Kidney epithelial cell (primary cell): ENCODE results near the gene DDX42. TPM values are rescaled to one million over a fixed set of nuclear protein-coding genes. Genes with fewer than 3 reads are reported as not detected.
"Not testable (repeated sequence)": the region's sequence is repeated elsewhere in the genome, so short reads cannot be mapped to it uniquely, and the experiment has no call there.

Experiments used
- DNase-seq: peaks from one replicate; pipeline ENCODE4 v3.0.0-alpha.2; 2010; ENCODE audit warnings: low read depth
- H3K27me3 ChIP-seq: 2 replicates; pipeline ENCODE4 v1.6.0; 2011; ENCODE audit warnings: low read length; ENCODE audit not compliant: control insufficient read depth, insufficient read depth
- H3K36me3 ChIP-seq: 2 replicates; pipeline ENCODE4 v1.5.1; 2011; ENCODE audit warnings: low read length; ENCODE audit not compliant: control insufficient read depth, insufficient read depth
- H3K4me3 ChIP-seq: 2 replicates; pipeline ENCODE4 v1.5.1; 2011; ENCODE audit warnings: low read depth, mild to moderate bottlenecking, control low read depth, low read length
- total RNA-seq: library from RNA; depleted of rRNA; stranded (reverse); fragments of >200 nt; gene quantifications from 2 replicates; pipeline ENCODE4 v1.2.3, GENCODE V29; 2015
- TF ChIP-seq, protein P1 (sequence below): IDR thresholded peaks from 2 replicates; pipeline ENCODE4 v1.5.1; 2011; ENCODE audit warnings: mild to moderate bottlenecking, moderate library complexity, low read length, control low read depth, inconsistent platforms; ENCODE audit not compliant: insufficient read depth, poor library complexity, severe bottlenecking

The DDX42 gene
- total RNA-seq, 1 donor from 2014 or later = 55.7 TPM

GRCh38 chr17:63783522-63783921 is 9.6 kb downstream of the DDX42 start:
- no peak overlapping the region for H3K4me3 ChIP-seq
- TF ChIP-seq, protein P1, sequence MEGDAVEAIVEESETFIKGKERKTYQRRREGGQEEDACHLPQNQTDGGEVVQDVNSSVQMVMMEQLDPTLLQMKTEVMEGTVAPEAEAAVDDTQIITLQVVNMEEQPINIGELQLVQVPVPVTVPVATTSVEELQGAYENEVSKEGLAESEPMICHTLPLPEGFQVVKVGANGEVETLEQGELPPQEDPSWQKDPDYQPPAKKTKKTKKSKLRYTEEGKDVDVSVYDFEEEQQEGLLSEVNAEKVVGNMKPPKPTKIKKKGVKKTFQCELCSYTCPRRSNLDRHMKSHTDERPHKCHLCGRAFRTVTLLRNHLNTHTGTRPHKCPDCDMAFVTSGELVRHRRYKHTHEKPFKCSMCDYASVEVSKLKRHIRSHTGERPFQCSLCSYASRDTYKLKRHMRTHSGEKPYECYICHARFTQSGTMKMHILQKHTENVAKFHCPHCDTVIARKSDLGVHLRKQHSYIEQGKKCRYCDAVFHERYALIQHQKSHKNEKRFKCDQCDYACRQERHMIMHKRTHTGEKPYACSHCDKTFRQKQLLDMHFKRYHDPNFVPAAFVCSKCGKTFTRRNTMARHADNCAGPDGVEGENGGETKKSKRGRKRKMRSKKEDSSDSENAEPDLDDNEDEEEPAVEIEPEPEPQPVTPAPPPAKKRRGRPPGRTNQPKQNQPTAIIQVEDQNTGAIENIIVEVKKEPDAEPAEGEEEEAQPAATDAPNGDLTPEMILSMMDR = no peak
- H3K27me3 ChIP-seq = no peaks in the 10 kb centered on the region
- peaks cover 1% of the 10 kb centered on the region for H3K36me3 ChIP-seq
- DNase-seq = no peak

GRCh38 chr17:63785556-63785955 is 11.6 kb downstream of the DDX42 start:
- Histone ChIP-seq H3K36me3 (peaks cover 1% of the 10 kb centered on the region), H3K27me3 (no peaks in the 10 kb centered on the region), H3K4me3 (no peak overlapping the region)
- DNase-seq = no peak
- TF ChIP-seq, protein P1 = no peak

DNA sequence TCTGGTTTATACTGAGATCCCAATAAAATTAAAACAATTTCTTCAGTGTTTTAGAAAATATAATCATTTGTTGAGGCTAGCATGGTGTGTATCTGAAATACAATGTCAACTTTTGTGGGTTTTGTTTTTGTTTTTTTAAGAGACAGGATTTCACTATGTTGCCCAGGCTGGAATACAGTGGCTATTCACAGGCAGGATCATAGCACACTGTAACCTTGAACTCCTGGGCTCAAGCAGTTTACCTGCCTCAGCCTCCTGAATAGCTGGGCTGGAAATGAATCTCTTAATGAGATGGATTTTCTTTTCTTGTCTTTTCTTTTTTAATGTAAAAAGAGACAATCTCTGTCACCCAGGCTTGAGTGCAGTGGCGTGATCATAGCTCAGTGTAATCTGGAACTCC is 12.1 kb downstream of the DDX42 start:
- Histone ChIP-seq H3K27me3 (no peaks in the 10 kb centered on the region), H3K36me3 (peaks cover 1% of the 10 kb centered on the region), H3K4me3 (no peak overlapping the region)
- TF ChIP-seq, protein P1 = no peak
- DNase-seq = no peak

GRCh38 chr17:63786971-63787711 is 13.2 kb downstream of the DDX42 start:
- Histone ChIP-seq H3K27me3 (no peaks in the 10 kb centered on the region), H3K4me3 (no peak overlapping the region), H3K36me3 (peaks cover 1% of the 10 kb centered on the region)
- TF ChIP-seq, protein P1 = no peak
- no peak for DNase-seq

- TF ChIP-seq, protein P1 = no peak
- Histone ChIP-seq H3K36me3 (peaks cover 4% of the 10 kb centered on the region), H3K4me3 (no peak overlapping the region), H3K27me3 (no peaks in the 10 kb centered on the region)
- no peak for DNase-seq
Observed at GRCh38 chr17:63790057-63790456, 16.1 kb downstream of the DDX42 start.

DNA sequence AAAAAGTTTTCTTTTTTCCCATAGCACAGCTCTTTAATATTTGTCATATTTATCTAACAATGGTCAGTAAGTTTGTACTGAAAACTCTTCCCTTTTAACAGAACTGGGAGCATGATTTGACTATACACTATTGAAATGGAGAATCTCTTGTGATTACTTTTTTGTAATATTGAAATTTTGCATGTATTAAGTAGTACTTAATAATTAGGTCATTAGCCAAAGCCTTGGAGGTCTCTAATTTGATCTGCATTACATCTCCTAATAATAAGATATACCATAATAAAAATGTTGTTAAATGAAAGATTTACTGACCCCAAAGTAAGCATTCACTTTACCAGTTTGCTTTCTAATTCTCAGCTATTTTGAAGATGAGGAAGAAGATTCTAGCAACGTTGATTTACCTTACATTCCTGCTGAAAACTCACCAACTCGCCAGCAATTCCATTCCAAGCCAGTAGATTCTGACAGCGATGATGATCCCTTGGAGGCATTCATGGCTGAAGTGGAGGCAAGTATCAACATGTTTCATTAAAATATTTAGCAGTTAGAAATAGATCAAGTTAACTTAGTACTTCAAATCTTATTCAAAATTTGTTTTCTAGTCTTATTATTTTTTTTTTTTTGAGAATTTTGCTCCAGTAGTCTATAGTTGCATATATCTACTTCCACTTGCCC is 18.2 kb downstream of the DDX42 start:
- Histone ChIP-seq H3K4me3 (no peak overlapping the region), H3K27me3 (no peaks in the 10 kb centered on the region), H3K36me3 (peaks cover 2% of the 10 kb centered on the region)
- TF ChIP-seq, protein P1 = no peak
- no peak for DNase-seq

GRCh38 chr17:63796375-63796774 is 22.4 kb downstream of the DDX42 start:
- not testable (repeated sequence) for DNase-seq, H3K4me3 ChIP-seq, H3K27me3 ChIP-seq, H3K36me3 ChIP-seq
